Globus pallidus (tissue), 1 donor: ENCODE measurements around the gene MARCKS.
"Not testable (repeated sequence)": the region's sequence is repeated elsewhere in the genome, so short reads cannot be mapped to it uniquely, and the experiment has no call there.

Source experiments
- DNase-seq: peaks from one replicate; pipeline ENCODE4 v3.0.0-alpha.2; 2015; ENCODE audit warnings: low spot score

The MARCKS gene

DNA sequence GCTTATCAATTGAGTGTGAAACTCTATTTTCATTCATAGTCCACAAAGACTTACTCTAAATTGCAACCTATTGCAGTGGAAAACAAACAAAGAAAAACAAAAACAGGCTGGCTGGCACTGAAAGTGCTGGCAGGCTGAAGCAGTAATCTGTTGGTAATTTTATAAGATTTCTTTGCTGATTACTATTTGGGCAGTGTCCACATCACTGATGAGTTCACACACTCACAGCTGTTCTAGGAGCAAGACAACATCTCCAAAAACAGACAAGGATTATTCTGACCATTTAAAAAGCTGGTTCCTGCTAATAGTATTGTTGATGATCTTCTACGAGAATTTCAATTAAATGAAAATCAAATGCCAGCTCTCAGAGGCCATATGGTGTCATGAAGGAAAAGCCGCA lies 26.9 kb downstream of the MARCKS start:
- DNase-seq, result no peak

DNA sequence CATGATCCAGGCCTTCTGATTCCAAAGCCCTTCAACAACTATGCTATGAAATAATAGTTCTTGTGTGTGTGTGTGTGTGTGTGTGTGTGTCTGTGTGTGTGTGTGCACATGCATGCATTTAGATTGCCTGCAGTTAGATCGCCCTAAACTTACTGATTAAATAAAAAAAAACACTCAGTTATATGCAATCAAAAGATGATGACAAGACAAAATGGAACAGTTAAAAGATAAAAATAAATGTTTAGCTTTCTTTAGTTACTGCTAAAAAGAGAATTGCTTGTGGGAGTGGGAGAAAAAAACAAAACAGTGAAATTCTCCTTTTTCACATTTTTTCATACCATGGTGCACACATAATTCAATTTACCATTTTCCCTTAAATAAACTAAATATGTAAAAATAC lies 29.4 kb downstream of the MARCKS start:
- no peak for DNase-seq

DNA sequence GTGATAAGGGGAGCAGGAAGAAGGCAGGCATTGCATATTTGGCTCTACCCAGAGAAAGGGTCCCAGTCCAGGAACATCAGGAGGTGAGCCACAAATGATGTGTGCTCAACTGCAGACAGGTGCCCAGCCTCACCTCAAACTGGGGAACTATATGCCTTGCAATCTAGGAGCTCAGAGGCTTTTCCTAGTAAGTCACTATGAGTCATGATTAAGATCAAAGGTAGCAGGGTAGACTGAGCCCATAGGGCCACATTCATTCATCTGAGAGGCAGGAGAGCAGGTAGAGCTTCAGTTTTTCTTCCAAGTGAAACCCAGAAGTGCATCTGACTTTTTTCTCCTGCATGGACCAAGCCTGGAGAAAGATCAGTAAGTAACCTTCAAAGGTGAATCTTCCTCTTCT lies 31.3 kb downstream of the MARCKS start:
- no peak for DNase-seq

DNA sequence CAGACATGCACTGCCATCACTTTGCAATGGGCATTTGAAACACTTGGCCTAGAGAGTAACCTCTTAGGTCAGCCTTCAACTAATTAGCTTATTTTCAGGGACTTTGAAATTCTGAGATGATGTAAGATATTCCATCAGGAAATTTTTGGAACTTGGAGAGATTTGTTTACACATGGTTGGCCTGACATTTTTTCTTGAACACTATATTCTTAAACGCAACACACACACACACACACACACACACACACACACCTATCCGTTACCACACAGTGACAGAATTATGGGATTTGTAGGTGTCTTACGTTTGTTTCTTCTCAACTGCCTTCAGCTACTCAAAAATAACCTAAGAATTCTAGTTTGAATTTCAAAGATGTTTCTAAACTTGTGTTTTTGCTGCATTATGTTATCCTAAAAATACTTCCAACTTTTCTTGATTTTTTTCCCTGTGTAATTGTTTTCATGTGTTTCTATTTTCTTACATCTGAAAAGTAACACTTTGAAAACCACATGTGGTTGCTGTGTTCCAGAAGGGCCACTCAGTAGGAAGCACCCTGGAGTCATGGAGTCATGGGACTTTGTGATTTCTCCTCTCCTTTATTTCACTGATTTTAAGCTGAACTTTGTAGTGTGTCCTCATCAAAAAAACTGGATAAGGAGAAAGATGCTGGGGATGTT lies 31.9 kb downstream of the MARCKS start:
- DNase-seq, result no peak

DNA sequence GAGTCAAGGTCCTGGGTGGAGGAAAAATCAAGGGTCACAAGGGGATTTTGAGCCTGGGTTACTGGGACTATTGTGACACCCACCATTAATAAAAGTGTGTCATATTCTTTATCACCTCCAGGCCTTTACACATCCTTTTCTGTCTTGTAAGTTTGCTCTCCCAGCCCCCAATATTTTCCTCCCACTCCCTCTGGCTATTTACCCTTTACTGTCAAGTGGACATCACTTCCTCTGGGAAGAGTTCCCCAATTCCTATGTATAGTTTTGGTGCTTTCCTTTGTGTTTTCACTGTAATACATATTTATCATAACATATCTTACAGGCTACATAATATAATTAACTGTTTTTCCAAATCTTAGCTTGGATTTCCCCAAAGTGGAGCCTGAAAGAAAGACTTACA lies 36.3 kb downstream of the MARCKS start:
- DNase-seq, result no peak

DNA sequence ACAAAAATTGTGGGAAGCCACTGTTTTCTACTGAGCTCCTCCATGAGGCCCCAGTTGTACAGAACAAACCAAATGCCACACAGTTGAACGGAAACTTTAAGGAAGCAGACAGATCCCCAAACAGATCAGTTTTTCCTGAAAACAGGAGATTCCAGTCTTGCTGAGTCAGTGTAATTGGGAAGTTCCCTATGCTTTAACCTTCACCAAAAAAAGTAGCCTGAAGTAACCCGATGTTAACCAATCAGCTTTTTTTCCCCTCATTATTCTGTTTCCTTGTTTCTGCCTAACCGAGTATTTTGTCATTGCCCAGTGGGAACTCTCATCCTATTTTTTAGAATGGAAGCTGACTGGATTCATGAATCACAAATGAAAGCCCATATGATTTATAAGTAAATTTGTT lies 36.7 kb downstream of the MARCKS start:
- DNase-seq, result no peak

DNA sequence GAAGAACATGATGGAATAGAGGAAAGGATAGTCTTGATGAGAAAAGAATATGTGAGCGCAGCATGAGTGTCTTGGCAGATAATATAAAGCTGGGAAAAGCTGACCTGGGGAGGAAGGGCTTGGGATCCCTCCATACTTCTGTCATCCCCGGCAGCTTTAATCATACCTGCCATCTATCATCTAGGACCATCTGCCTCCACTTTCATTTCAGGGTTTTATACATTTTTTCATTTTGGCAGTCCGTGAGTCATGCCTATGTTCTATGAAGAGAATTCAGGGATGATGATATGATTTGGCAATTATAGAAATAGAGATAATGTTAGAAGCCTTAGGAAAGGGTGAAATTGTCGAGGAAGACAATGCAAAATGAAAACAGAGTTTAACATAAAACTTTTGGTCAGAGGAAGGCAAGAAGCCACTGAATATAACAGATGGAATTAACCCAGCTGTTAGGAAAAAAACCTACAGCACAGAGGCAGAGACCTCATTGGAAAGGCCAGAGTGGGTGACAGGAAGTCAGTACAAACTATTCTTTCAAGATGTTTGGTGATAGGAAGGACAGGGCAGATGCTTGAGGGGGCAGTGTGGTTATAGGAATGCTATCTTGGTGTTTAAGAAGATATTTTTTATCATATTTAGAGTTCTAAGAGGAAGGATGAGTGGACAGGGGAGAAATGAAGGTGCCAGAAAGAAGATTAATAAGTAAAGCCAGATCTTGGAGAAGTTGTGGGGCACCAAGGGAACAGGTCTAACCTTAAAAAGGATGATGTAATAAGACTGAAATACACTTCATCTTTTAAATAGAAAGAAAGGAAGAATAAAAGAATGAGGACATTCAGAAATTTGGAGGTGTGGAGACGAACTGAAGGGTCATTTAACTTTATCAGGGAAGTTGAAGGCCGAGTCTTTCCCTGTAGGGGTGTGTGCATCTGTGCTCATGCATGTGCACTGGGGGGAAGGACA lies 37.8 kb downstream of the MARCKS start:
- no peak for DNase-seq

DNA sequence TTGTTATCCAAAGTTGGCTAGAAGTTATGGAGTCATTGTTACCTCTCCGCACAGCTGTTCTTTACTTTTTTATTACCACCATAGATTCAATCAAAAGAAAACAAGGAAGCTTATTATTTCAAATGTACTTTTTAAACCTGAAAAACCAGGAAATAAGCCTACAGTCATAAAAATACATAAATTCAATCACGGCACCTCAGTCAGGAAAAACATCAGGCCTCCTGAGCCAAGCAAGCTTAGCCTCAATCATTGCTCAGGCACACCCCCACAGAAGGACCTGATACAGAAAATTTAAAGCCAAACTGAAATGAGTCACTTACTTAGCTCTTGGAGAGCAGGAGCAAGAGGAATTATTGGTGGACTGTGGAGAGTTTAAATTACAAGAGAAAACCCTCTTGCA lies 44.3 kb downstream of the MARCKS start:
- DNase-seq, result no peak

DNA sequence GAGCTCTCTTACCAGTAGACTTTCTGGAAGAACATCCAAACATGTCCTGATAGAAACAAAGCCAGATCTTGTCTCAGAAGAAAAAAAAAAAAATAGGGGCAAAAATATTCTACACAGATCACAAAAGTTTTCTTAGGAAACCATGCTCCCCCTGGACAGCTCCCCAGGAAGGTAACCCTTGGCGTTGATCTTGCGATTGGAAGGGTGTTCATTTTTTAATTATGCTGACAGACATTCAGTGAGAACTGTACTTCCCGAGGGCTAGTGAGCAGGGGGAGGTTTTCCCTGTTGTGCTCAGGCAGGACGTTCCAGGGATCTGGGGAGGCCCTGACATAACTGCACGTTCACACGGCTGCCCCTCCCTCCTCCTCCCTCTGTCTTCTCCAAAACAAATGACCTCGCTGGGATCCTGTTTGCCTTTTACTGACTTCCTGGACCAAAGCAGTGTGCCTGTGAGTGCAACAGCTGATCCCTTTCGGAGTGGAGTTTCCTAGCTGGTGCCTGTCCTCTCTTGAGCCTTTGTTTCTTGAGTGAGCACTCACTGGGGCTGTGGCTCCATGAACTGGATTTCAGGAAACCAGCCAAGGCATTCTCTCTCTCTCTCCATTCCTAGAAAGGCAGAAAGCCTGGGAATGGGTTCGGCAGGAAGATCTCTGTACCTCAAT lies 46.7 kb downstream of the MARCKS start:
- peak; percentile 2 for DNase-seq

DNA sequence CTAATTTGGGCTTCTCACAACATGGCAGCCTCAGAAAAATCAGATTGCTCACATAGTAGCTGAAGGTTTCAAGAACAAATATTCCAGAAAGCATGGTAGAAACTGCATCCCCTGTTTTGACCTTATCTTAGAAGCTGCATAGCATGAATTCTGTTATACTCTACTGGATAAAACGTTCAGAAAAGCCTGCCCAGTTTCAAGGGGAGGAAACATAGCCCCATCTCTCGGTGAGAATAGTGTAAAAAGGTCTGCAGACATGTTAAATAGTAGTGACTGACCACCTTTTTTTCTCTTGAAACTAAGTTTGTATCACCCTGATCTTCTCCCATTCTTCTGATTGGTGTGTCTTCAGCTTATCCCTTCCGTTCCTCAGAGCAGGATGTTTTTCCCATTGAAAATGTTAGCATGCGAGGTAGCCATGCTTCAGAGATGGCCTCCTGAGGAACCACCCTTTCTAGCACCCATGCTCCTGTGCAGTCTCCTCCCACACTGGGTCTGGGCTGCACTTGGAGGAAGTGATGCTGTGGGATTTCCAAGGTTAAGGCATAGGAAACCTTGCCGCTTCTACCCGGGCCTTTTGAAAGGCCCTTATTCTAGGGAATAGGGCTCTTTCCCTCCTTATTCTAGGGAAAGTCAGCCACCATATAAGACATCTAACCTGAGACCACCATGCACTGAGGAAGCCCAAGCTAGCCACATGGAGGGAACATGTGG lies 50.1 kb downstream of the MARCKS start:
- DNase-seq, result no peak

DNA sequence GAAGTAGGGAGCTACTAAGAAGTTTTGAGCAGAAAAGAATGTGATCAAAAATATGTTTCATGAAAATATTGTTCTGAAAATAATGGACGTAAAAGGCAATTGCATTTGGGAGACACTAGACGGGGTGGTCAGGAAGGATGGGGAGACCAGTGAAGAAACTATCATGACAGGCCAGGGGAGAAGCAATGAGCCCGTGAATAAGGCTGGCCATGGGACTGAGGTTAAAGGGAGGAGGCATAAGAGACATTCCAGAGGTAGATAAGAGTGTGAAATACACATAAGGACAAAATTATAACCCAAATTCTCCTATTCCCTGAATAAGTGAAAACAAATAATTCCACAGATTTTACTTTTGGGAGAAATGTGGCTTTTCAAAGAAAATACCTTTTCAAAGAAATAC lies 51.7 kb downstream of the MARCKS start:
- DNase-seq, result no peak

DNA sequence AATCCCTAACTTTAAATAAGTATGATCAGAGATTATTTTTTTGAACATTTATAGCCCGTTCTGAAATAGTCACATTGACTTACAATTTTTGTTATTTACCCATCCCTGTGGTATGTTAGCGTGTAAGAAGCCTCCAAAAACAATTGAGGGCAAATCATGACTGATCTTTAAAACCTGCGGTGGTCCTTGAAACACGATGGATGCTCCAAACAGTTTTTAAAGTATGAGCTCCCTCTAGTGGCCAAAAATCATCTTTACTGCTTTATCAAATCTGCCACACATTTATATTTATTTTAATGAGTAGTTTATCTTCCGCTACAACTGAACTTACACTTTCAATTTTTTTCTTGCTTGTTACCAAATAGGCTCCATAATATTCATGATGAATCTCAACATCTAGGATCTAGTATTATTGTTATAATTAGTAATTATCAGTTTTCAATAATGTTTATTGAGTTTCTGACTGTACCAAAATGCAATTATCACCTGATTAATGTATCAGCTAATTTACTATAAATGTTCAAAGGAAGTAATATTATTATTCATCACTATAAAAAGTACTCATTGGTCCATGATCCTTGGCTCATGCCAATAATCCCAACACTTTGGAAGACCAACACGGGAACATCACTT lies 52.2 kb downstream of the MARCKS start:
- DNase-seq, result peak; percentile 49

DNA sequence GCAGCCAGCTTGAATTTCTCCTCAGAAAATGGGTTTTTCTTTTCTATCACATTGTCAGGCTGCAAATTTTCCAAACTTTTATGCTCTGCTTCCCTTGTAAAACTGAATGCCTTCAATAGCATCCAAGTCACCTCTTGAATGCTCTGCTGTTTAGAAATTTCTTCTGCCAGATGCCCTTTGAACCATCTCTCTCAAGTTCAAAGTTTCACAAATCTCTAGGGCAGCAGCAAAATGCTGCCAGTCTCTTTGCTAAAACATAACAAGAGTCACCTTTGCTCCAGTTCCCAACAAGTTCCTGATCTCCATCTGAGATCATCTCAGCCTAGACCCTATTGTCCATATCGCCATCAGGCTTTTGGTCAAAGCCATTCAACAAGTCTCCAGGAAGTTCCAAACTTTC lies 53.1 kb downstream of the MARCKS start:
- not testable (repeated sequence) for DNase-seq
